GM12873 (cell line): ENCODE results near the gene DAAM2.

ENCODE experiments used
- CTCF ChIP-seq: IDR thresholded peaks from 2 replicates; pipeline ENCODE4 v1.5.1; 2012; ENCODE audit warnings: low read depth, mild to moderate bottlenecking, moderate library complexity, low read length, control low read depth; ENCODE audit not compliant: insufficient read depth; ENCODE audit errors: missing control alignments

Gene DAAM2

GRCh38 chr6:39840781-39841180 is 48.6 kb downstream of the DAAM2 start:
- TF ChIP-seq CTCF = no peak

DNA sequence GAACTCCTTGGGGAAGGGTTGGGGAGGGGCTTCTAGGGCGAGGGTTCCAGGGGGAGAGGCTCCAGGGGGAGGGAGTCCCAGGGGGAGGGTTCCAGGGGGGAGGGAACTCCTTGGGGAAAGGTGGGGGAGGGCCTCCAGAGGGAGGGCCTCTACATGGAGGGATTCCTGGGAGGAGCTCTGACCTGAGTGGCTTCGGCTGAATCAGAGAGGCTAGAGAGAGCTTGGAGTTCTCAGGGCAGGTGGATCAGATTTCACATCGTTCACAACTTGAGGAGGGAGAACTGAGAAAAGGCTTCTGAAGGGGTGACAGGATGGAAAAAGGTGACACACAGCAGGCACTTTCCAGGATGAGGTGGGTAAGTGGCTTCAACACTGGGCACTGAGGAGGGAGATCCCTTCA is 49.1 kb downstream of the DAAM2 start:
- no peak for TF ChIP-seq CTCF

GRCh38 chr6:39841923-39842322 is 49.7 kb downstream of the DAAM2 start:
- no peak for TF ChIP-seq CTCF

DNA sequence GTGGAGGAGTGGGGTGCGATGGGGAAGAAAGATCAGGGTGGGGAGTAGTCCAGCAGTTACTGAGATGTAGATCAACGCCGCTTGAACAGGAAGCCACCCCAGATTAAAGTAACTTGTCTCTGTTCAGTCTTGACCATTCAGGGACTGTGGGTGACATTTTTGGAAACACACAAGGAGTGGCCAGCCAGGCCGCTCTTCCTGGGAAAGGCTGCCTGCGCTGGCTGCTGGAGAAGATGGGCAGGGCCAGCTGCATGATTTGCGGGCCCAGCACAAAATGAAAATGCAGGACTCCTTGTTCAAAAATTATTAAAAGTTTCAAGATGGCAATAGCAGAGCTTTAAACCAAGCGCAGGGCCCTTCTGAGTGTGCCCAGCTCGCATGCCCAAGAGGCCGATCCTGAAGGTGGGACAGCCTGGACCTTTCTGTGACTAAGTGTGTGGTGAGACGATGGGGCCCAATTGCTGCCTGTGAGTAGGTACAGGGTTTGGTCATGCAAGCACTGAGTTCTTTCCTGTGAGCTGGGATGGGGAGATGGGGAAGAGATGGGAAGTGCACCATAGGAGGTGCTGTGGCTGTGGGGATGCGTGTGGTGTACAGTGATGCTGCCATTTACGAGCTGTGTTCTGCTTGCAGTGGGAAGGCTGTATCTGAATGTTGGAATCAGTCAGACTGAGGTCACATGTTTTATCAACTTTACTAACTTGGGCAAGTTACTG is 51.3 kb downstream of the DAAM2 start:
- TF ChIP-seq CTCF = no peak

DNA sequence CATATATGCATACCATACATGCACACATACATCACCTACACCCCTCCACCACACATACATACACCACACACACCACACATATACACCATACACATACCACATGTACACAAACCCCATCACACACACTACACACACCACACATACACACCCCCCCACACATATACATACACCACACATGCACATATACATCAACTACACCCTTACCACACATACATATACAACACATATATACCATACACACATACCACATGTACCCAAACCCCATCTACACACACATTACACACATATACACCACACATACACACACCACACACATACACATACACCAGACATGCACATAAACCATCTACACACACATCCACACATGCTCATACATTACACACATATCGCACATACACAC is 52.7 kb downstream of the DAAM2 start:
- no peak for TF ChIP-seq CTCF

DNA sequence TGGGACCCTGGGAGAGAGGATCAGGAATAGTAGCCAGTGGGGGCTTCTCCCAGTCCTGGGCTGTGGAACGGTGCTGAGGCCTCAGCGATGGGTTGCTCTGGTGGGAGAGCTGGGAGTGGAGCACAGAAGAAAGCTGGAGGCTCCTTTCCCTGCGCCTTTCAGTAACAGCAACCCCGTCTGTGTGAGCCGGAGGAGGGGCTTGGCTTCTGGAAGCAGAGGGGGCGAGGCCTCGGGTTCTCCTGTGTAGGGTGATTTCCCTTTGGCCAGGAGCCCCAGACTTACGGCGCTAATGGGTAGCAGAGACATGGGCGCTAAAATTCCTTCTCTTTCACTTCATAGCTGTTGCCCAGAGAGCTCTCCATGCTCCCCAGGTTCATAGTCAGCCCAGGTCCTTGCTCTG is 55.0 kb downstream of the DAAM2 start:
- no peak for TF ChIP-seq CTCF

- no peak for TF ChIP-seq CTCF
Measured at GRCh38 chr6:39848171-39848570, 56.0 kb downstream of the DAAM2 start.
